Liver (tissue), 9 donors: ENCODE data around the gene ABCA13. TPM values are rescaled to one million over a fixed set of nuclear protein-coding genes. Genes with fewer than 3 reads are reported as not detected.

Experiments used
- DNase-seq: peaks from one replicate; pipeline ENCODE4 v3.0.0-alpha.2; 2017; ENCODE audit warnings: low spot score
- H3K27ac ChIP-seq, 2 donors: one replicate each; pipeline ENCODE4 v1.7.0; 2013; ENCODE audit warnings: inconsistent platforms in 2 of 2, low read length in 2 of 2, control low read depth in 1 of 2, low read depth in 1 of 2, mild to moderate bottlenecking in 1 of 2
- H3K27me3 ChIP-seq, 4 donors: one replicate each; pipeline versions ENCODE4 v1.6.1 to v1.7.0; 2013; ENCODE audit warnings: low read length in 3 of 4, inconsistent platforms in 1 of 4, mild to moderate bottlenecking in 1 of 4, moderate library complexity in 1 of 4; ENCODE audit not compliant: control insufficient read depth in 4 of 4, insufficient read depth in 4 of 4
- H3K36me3 ChIP-seq, 4 donors: one replicate each; pipeline versions ENCODE4 v1.6.1 to v1.7.0; 2013; ENCODE audit warnings: low read length in 3 of 4, mild to moderate bottlenecking in 3 of 4, low read depth in 1 of 4, moderate library complexity in 1 of 4; ENCODE audit not compliant: control insufficient read depth in 4 of 4, insufficient read depth in 3 of 4
- H3K4me1 ChIP-seq, 4 donors: one replicate each; pipeline versions ENCODE4 v1.6.1 to v1.7.0; 2013; ENCODE audit warnings: low read length in 3 of 4, mild to moderate bottlenecking in 3 of 4, moderate library complexity in 1 of 4; ENCODE audit not compliant: control insufficient read depth in 4 of 4, insufficient read depth in 4 of 4
- H3K4me3 ChIP-seq, 3 donors: one replicate each; pipeline versions ENCODE4 v1.6.1 to v1.7.0; 2013; ENCODE audit warnings: low read length in 3 of 3, control low read depth in 1 of 3, low read depth in 1 of 3, mild to moderate bottlenecking in 1 of 3
- H3K9ac ChIP-seq, 2 donors: one replicate each; pipeline ENCODE4 v1.7.0; 2013; ENCODE audit warnings: low read length in 2 of 2, mild to moderate bottlenecking in 2 of 2, moderate library complexity in 2 of 2, control low read depth in 1 of 2, low read depth in 1 of 2
- H3K9me3 ChIP-seq, 4 donors: one replicate each; pipeline versions ENCODE4 v1.6.1 to v1.7.0; 2013; ENCODE audit warnings: low read length in 3 of 4; ENCODE audit not compliant: control insufficient read depth in 4 of 4
- ATF3 ChIP-seq: IDR thresholded peaks from 2 replicates; pipeline ENCODE4 v1.6.1; 2016; ENCODE audit warnings: antibody characterized with exemption
- CTCF ChIP-seq: fragments of 150-350 bp; IDR thresholded peaks from 2 replicates; pipeline ENCODE4 v1.5.1; 2017; ENCODE audit warnings: improper control_type of control experiment, low read depth, low read length; ENCODE audit not compliant: missing input control
- FOXA1 ChIP-seq: IDR thresholded peaks from 2 replicates; pipeline ENCODE4 v1.6.1; 2016; ENCODE audit warnings: antibody characterized with exemption
- FOXA2 ChIP-seq: IDR thresholded peaks from 2 replicates; pipeline ENCODE4 v1.6.1; 2016; ENCODE audit warnings: antibody characterized with exemption
- HNF4A ChIP-seq, 2 donors: conservative IDR thresholded peaks; 2 replicates each; pipeline ENCODE4 v1.6.1; 2016; ENCODE audit warnings: antibody characterized with exemption in 2 of 2, mild to moderate bottlenecking in 2 of 2
- HNF4G ChIP-seq: IDR thresholded peaks from 2 replicates; pipeline ENCODE4 v1.6.1; 2016; ENCODE audit warnings: antibody characterized with exemption
- JUND ChIP-seq, 2 donors: IDR thresholded peaks; 2 replicates each; pipeline ENCODE4 v1.6.1; 2016; ENCODE audit warnings: antibody characterized with exemption in 2 of 2
- MAX ChIP-seq: IDR thresholded peaks from 2 replicates; pipeline ENCODE4 v1.6.1; 2016; ENCODE audit warnings: antibody characterized with exemption
- NR2F2 ChIP-seq: IDR thresholded peaks from 2 replicates; pipeline ENCODE4 v1.6.1; 2016; ENCODE audit warnings: antibody characterized with exemption
- RAD21 ChIP-seq, 2 donors: IDR thresholded peaks; 2 replicates each; pipeline ENCODE4 v1.6.1; 2016; ENCODE audit warnings: antibody characterized with exemption in 2 of 2, mild to moderate bottlenecking in 2 of 2
- REST ChIP-seq: IDR thresholded peaks from 2 replicates; pipeline ENCODE4 v1.6.1; 2016; ENCODE audit warnings: antibody characterized with exemption, mild to moderate bottlenecking
- RXRA ChIP-seq, 2 donors: IDR thresholded peaks; 2 replicates each; pipeline ENCODE4 v1.6.1; 2017 to 2018; ENCODE audit warnings: antibody characterized with exemption in 2 of 2, mild to moderate bottlenecking in 1 of 2
- SP1 ChIP-seq: IDR thresholded peaks from 2 replicates; pipeline ENCODE4 v1.6.1; 2018; ENCODE audit warnings: antibody characterized with exemption, mild to moderate bottlenecking
- TAF1 ChIP-seq: conservative IDR thresholded peaks from 2 replicates; pipeline ENCODE4 v1.6.1; 2016; ENCODE audit warnings: antibody characterized with exemption, mild to moderate bottlenecking
- YY1 ChIP-seq: IDR thresholded peaks from 2 replicates; pipeline ENCODE4 v1.6.1; 2016; ENCODE audit warnings: antibody characterized with exemption, mild to moderate bottlenecking
- ZBTB33 ChIP-seq: IDR thresholded peaks from 2 replicates; pipeline ENCODE4 v1.6.1; 2016; ENCODE audit warnings: antibody characterized with exemption
- WGBS: extraction: QIAGEN DNeasy Blood & Tissue Kit; methylation state at CpG from one replicate; pipeline ENCODE4 v1.1.7; 2013; 5-methylcytosine and 5-hydroxymethylcytosine counted together
- polyA plus RNA-seq, 2 donors: library from polyadenylated mRNA; stranded (reverse) in 1 of 2; unstranded in 1 of 2; fragments of 200-250 nt in 1 of 2; fragments of >200 nt in 1 of 2; fragmentation: Nextera tagmentation in 1 of 2; extraction: Ambion mirVana in 1 of 2; gene quantifications; one replicate each; pipeline versions ENCODE4 v1.2.1 to v1.2.3, GENCODE V29; 2013 to 2015
- total RNA-seq, 2 donors: library from RNA; depleted of rRNA; stranded (reverse); fragments of >200 nt; gene quantifications; one replicate each; pipeline ENCODE4 v1.2.3, GENCODE V29; 2014
- donor health status: healthy.
- donor health status: healthy.
- donor health status: healthy.
- donor health status: healthy.
- donor health status: healthy.

ABCA13 gene
- total and polyA plus RNA-seq, 4 donors: 0.22 to 1.0 (median 0.66) TPM

- Histone ChIP-seq H3K9me3 (no peaks in the 10 kb centered on the region), H3K36me3 (no peaks in the 10 kb centered on the region), H3K4me1 (no peaks in the 10 kb centered on the region), H3K4me3 (no peak overlapping the region), H3K27me3 (no peaks in the 10 kb centered on the region), H3K27ac (no peak overlapping the region), H3K9ac (no peak overlapping the region)
- no peak for DNase-seq
- TF ChIP-seq HNF4G: no peak
- no peak for TF ChIP-seq MAX
- TF ChIP-seq ATF3: no peak
- no peak for TF ChIP-seq FOXA1
- TF ChIP-seq ZBTB33: no peak
- 62% methylated on average over 3 of the region's 3 CpGs for WGBS
These were observed 326.3 kb downstream of the ABCA13 start for GRCh38 chr7:48497521-48497920.

GRCh38 chr7:48502021-48502420 lies 330.8 kb downstream of the ABCA13 start:
- H3K36me3 ChIP-seq: no peaks in the 10 kb centered on the region
- WGBS: 71% methylated on average over 4 of the region's 4 CpGs
- no peak for DNase-seq
- no peak for TF ChIP-seq NR2F2
- TF ChIP-seq SP1: no peak
- TF ChIP-seq HNF4G: no peak
- TF ChIP-seq RAD21 (IDR thresholded peaks at IDR 0.05): no peak
- TF ChIP-seq ATF3: no peak
- no peak for TF ChIP-seq TAF1
- H3K27ac ChIP-seq: no peak overlapping the region
- H3K27me3 ChIP-seq: no peaks in the 10 kb centered on the region
- H3K9ac ChIP-seq: no peak overlapping the region
- H3K9me3 ChIP-seq: no peaks in the 10 kb centered on the region
- H3K4me1 ChIP-seq: no peaks in the 10 kb centered on the region
- no peak overlapping the region for H3K4me3 ChIP-seq

GRCh38 chr7:48505051-48505450 lies 333.8 kb downstream of the ABCA13 start:
- Histone ChIP-seq H3K9ac (no peak overlapping the region), H3K4me3 (no peak overlapping the region), H3K4me1 (no peaks in the 10 kb centered on the region), H3K36me3 (no peaks in the 10 kb centered on the region), H3K27me3 (no peaks in the 10 kb centered on the region), H3K9me3 (no peaks in the 10 kb centered on the region), H3K27ac (no peak overlapping the region)
- WGBS: 87% methylated on average over 6 of the region's 6 CpGs
- TF ChIP-seq ZBTB33 (no peak), FOXA2 (no peak), CTCF (no peak), ATF3 (no peak), RAD21 (IDR thresholded peaks at IDR 0.05) (no peak), HNF4A (conservative IDR thresholded peaks at IDR 0.05) (no peak), JUND (IDR thresholded peaks at IDR 0.05) (no peak), REST (no peak), MAX (no peak), TAF1 (no peak), YY1 (no peak), RXRA (IDR thresholded peaks at IDR 0.05) (no peak), FOXA1 (no peak), HNF4G (no peak), SP1 (no peak)
- DNase-seq: no peak
